GM18907 (cell line): ENCODE measurements around the gene RARRES2.
"Not testable (repeated sequence)": the region's sequence is repeated elsewhere in the genome, so short reads cannot be mapped to it uniquely, and the experiment has no call there.

Experiments
- ATAC-seq: cut with Tn5 transposase; IDR thresholded peaks from one replicate; pipeline ENCODE4 v1.9.1; 2021; ENCODE audit warnings: mild to moderate bottlenecking, moderate library complexity; ENCODE audit not compliant: unreplicated experiment

The RARRES2 gene

DNA sequence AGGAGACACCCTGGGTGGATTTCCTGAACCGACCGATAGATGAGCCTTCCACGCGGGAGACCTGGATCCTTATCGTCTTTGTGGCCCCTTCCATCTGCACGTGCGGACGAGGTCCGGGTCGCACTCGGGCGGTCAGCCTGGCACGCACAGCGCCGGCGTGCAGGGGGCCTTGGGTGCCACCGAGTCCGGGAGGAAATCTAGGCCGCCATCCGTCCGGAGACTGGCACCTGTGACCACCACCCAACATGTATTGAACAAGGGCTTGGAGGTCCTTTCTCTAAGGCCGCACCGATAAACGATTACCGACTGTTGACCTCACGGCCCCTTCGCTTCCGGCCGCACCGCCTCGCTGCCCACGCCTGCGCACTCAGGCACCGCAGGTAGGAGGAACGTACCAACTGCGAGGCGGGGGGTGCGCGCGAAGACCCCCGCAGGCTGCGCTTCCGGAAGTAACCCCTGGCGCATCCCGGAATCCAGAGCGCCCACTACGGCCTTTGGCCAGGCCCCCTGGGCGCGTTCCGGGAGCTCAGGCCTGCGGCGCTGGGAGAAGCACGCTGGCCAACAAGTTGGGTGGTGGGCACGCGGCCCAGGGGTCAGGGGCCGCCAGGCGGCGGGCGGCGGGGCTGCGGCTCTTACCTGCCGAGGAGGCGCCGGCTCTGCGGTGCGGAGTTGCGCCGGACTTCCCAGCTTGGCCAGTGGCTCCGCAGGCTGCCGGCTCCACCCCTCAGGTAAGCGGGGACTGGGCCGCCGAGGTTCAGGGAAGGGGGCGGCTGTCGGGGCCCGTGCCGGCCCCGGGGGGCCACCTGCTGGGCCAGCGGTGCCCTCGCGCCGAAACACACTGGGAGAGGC is 18.4 kb downstream of the RARRES2 start, which contains the start of the genes ACTR3C and LRRC61:
TSS of gene ACTR3C (minus strand) at position 713 of the 849 bp plus-strand sequence. CDS start 28,249 bp downstream, outside the sequence.
TSS of gene LRRC61 (plus strand) at position 523 of the 849 bp plus-strand sequence. CDS start 13,507 bp downstream, outside the sequence.
- ATAC-seq = peak; percentile 72

DNA sequence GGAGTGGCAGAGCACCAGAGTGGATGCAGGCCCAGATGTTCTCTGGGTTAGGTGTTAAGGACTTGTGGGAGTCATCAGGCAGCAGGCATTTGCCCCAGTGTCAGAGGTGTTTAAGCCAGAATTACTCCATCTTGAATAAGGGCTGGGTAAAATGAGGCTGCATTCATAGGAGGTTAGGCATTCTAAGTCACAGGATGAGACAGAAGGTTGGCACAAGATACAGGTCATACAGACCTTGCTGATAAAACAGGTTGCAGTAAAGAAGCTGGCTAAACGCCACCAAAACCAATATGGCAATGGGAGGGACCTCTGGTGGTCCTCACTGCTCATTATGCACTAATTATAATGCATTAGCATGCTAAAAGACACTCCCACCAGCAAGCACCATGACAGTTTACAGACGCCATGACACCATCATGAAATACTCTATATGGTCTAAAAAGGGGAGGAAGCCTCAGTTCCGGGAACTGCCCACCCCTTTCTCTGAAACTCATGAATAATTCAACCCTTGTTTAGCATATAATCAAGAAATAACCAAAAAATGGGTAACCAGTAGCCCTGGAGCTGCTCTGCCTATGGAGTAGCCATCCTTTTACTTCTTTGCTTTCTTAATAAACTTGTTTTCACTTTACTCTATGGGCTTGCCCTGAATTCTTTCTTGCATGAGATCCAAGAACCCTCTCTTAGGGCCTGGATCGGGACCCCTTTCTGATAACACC is 19.2 kb downstream of the RARRES2 start:
- ATAC-seq = no peak

DNA sequence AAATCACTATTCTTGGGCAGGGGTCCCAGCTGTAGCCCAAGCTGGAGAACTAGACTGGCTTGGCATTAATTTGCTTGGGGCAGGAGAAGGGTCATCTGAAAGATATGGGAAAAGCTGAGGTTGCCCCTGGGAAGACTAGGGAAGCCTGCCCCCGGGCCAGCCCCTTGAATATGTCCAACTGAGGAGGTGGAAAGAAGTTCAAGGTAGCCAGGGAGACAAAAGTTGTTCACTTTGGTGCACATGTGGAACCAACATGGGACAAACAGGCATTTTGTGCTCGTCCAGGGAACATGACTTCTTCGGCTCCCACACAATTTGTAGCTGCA is 19.7 kb downstream of the RARRES2 start:
- ATAC-seq = no peak

DNA sequence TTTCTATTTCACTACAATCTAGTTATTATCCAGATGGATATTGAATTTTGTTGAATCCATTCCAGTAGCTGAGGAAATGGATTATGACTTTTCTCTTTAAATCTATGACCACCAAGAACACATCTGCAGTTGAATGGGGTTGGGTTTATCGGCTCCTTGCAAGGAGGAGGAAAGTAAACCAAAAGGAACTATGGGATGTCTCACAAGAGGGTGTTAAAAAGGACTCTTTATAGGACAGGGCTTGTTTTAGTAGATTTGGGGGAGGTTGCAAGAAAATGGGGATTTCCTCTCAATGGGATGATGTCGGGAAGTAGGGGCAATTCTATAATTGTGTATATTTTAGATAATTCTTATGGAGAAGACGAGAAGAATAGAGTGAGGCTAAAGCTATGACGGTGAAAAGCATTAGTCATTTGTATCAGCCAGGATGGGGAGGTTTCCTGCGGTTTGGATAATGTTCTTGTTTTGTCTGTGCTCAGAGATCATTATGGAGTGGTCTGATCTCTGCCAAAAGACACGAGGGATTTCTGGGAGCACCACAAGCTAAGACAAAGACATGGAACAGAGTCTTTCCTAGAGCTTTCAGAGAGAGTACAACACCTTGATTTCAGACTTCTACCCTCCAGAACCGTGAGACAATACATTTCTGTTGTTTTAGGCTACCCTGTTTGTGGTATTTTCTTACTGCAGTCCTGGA is 23.5 kb downstream of the RARRES2 start:
- ATAC-seq = no peak

DNA sequence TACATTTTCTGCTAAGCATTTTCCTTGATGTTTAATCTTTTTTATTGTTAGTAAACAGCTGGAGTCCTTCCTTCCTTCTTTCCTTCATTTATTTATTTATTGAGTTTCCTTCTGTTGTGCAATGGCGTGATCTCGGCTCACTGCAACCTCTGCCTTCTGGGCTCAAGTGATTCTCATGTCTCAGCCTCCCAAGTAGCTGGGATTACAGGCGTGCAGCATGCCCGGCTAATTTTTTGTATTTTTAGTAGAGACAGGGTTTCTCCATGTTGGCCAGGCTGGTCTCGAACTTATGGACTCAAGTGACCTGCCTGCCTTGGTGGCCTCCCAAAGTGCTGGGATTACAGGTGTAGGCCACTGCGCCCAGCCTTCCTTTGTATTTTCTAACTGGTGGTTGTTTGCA is 24.4 kb downstream of the RARRES2 start:
- ATAC-seq = not testable (repeated sequence)

DNA sequence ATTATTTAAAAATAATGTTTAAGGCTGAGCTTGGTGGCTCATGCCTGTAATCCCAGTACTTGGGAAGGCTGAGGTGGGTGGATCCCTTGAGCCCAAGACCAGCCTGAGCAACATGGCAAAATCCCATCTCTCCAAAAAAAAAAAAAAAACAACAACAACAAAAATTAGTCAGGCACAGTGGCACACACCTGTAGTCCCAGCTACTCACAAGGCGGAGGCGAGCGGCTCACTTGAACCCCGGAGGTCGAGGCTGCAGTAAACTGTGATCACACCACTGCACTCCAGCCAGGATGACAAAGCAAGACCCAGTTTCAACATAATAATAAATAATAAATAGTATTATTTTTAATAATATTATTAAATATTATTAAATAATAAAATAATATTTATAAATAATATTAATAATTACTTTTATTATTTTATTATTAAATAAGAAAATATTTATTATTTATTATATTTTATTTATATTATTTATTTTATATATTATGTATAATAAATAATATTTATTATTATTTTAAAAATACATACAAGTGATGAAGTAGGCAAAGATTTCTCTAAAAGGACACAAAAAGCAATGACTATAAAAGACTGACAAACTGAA is 26.7 kb downstream of the RARRES2 start:
- no peak for ATAC-seq

DNA sequence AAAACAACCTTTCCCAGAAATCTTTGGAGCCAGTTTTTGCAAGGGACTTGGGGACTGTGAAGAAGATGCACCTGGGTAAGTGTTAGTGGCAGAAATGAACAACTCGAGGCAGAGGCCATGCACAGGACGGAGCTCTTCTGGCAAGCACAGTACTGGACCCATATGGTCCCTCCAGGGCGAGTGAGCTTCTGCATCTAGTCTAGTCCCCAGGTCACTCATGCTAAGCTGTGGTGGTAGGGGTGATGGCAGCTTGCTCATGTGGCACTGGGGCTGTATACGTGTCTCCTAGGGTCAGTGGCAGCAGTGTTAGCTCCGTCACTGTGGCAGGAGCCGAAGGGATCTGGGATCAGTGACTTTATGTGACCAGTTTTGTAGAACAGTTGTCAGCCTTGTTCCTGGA is 27.6 kb downstream of the RARRES2 start:
- no peak for ATAC-seq

DNA sequence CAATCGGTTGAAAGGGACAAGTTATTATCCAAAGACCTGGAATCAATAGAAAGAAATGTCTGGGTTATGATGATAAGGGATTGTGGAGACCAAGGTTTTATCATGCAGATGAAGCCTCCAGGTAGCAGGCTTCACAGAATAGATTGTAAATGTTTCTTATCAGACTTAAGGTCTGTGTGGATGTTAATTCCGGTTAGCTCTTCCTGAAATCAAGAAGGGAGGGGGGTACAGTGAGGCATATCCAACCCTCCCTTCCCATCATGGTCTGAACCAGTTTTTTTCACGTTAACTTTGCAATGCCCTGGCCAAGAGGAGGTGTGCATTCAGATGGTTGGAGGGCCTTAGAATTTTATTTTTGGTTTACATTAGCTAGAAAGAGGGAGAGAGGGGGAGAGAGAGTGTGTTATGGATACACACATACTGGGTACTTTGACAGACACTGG is 28.0 kb downstream of the RARRES2 start:
- no peak for ATAC-seq

DNA sequence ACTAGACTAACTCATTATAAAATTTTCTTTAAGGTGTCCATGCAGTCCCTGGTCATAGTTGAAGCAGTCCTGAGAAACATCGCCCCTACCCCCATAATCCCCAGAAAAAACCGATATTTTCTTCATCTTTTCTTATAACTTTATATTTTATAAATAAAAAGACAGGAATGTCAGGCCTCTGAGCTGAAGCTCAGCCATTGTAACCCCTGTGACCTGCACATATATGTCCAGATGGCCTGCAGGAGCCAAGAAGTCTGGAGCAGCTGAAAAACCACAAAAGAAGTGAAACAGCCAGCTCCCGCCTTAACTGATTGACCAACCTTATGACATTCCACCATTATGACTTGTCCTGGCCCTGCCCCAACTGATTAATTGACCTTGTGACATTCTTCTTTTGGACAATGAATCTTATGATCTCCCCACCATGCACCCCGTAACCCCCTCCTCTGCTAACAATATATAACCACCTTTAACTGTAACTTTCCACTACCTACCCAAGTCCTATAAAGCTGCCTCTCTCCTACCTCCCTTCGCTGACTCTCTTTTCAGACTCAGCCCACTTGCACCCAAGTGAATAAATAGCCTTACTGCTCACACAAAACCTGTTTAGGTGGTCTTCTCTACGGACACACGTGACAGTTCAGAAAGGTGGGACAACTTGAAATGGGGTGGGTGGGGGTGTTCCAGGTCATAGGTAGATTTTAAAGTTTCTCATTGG is 28.6 kb downstream of the RARRES2 start:
- not testable (repeated sequence) for ATAC-seq

DNA sequence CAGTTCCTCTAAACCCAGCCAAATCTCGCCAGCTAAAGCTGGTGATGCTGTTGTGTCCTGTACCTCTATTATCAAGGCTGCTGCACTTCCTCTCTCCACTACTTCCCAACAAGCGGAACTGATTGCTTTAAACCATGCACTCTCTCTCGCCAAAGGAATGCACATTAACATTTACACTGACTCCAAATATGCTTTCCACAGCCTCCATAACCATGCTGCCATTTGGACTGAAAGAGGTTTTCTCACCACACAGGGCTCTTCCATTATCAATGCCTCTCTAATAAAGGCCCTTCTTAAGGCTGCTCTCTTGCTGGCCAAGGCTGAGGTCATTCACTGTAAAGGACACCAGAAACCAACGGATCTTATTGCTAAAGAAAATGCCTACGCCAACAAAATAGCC is 29.7 kb downstream of the RARRES2 start:
- no peak for ATAC-seq

DNA sequence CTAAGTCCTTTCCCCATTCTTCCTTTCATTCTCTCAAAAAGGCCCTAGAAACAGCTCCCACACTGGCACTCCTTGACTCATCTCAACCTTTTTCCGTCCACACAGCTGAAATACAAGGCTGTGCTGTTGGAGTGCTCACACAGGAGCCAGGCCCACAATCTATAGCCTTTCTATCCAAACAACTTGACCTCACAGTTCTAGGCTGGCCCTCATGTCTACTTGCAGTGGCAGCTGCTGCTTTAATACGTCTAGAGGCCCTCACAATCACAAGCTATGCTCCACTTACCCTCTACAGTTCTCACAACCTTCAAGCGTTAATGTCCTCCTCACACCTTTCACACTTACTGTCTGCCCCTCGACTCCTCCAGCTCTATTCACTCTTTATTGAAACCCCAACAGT is 30.3 kb downstream of the RARRES2 start:
- ATAC-seq = no peak

DNA sequence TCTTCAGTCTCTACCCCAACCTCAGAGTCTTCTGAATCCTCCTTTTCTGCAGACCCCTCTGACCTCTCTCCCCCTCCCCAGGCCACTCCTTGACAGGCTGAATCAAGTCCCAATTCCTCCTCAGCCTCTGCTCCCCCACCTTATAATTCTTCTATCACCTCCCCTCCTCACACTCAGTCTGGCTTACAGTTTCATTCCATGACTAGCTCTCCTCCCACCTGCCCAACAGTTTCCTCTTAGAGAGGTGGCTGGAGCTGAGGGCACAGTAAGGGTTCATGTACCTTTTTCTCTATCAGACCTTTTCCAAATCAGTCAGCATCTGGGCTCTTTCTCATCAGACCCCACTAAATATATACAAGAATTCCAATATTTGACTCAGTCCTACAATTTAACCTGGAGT is 32.9 kb downstream of the RARRES2 start:
- ATAC-seq = no peak

DNA sequence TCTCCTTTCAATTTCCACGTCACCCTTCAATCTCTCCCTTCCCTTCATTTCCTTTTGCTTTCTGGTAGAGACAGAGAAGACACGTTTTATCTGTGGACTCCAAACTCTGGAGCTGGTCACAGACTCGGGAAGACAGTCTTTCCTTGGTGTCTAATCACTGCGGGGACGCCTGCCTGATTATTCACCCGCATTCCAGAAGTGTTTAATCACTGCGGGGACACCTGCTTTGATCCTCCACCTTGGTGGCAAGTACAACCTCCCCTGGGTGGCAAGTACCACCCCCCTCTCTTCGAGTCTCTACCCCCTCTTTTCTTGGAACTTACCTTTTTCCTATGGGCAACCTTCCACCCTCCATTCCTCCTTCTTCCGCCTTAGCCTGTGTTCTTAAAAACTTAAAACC is 33.5 kb downstream of the RARRES2 start:
- no peak for ATAC-seq

DNA sequence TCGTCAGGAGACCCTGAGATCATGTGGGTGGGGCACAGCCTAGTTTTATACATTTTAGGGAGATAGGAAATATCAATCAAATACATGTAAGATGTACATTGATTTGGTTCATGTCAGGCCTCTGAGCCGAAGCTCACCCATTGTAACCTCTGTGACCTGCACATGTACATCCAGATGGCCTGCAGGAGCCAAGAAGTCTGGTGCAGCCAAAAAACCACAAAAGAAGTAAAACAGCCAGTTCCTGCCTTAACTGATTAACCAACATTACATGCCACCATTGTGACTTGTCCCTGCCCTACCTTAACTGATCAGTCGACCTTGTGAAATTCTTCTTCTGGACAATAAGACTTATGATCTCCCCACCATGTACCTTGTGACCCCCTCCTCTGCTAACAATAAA is 34.3 kb downstream of the RARRES2 start:
- no peak for ATAC-seq

DNA sequence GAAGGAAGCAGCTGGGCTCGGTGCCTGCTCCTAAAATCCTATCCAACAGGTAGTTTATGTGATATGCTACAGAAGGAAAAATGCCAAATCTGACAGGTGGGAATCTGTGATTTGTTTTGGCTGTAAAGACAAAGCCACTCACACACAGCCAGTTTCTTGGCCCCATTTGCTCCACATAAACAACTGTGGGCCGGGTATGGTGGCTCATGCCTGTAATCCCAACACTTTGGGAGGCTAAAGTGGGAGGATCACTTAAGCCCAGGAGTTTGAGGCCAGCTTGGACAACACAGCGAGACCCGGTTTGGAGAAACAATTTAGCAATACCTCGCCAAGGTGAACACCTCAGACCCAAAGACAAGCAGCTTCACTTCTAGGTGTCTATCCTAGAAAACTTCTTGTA is 35.1 kb downstream of the RARRES2 start:
- not testable (repeated sequence) for ATAC-seq

DNA sequence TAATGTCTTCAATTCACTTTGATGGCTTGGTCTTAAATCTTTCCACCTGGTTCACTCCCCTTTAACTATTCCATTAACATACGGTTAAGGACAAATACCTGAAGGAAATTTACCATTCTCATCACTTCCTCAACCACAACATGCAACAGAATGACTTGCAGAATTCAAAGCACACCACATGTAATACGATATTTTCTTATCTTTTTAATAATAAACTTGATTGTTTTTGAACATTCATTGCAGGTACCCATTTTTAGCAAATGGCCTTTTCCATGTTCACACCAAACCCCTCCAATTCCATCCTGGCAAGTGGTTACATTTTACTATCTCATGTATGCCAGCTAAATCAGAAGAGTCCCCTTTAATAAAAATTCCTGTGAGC is 35.5 kb downstream of the RARRES2 start:
- not testable (repeated sequence) for ATAC-seq

DNA sequence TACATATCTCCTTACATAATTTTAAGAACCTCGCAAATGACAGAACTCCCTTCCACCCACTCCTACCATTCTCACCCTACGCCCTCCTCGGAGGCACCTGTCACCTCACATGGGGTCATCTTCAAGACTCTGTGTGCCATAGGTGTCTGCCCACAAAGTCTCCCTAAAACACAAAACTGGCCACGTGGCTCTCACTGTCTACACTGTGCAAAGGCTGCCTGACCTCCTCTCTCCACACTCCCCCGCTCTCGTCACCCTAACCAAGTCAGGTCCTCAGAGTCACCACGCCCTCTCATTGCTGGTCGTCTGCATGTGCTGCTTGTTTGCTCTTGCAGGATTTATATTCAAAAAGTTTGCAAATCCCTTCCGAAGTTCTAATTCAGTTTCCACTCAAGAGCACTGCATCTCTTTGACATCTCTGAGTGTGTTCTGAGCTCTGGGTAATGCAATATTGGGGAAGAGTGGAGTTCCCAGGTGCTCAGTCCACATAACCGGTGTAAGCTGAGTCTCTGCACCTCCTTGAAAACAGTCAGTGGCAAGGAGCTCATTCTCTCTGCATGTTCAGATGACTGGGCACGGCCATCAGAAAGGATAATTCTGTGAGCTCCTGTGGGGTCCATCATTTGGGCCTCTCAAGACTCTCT is 36.0 kb downstream of the RARRES2 start:
- not testable (repeated sequence) for ATAC-seq

DNA sequence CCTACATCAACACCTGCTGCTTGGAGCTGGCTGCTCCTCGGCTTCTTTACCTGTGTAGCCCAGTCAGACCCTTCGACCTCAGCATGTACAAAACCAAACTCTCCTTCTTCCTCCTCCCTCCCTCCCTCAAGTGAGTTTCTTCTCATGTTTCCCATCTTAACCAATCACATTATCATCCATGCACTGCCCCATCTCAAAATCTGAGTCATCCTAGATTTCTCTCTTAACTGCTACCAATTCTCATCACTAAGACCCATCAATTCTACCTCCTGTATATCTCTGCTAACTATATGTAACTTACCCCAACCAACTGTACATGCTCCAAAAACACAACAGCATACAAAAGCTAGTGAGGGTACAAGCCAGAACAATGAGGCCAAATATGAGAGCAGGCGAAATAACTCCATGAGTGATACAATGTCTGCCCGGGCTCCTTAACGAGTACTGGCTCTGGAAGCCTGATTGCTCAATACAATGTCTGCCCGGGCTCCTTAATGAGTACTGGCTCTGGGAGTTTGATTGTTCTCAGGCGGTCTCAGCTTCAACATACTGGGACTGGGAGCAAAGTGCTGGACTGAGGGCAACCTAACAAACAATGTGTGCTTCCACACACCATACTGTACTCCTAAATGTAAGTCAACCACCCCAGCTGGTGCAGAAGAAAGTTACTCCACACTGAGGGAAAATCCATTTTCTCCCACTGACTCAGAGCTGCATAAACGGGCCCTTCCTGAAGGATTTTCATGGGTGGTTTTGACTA is 36.8 kb downstream of the RARRES2 start:
- not testable (repeated sequence) for ATAC-seq

DNA sequence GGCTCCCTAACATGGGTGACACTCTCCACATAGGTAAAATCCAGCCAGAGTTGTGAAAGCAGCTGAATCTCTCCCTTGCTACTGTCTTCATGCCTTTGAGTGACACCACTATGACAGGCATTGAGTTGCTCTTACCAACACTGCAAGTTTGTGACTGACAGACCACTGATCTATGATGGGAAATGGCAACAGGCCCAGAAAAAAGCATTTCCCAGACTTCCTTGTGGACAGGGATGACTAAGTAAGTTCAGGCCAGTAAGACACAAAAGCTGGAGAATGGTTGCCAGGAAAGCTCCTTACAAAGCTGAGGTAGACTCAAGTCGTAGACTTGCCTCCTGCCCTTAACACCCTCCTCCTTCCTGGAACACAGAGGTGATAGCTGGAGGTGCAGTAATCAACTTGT is 38.5 kb downstream of the RARRES2 start:
- ATAC-seq = not testable (repeated sequence)
